Right atrium auricular region (tissue), 2 donors: Measurements from ENCODE around the gene PARP16. TPM values are rescaled to one million over a fixed set of nuclear protein-coding genes. Genes with fewer than 3 reads are reported as not detected.

Experiments used
- DNase-seq: peaks from one replicate; pipeline ENCODE4 v3.0.0-alpha.2; 2019; ENCODE audit warnings: low spot score
- H3K27ac ChIP-seq, 2 donors: fragments of 200-600 bp; sonication (generic); 1 replicate in 1 of 2; 2 replicates in 1 of 2; pipeline ENCODE4 v1.5.1; 2016 to 2019
- H3K27me3 ChIP-seq, 2 donors: fragments of 200-600 bp; sonication (generic); one replicate each; pipeline versions ENCODE4 v1.5.1 to v1.6.0; 2017 to 2019
- H3K36me3 ChIP-seq: fragments of 200-600 bp; sonication (generic); one replicate; pipeline ENCODE4 v1.5.1; 2016
- H3K4me1 ChIP-seq, 2 donors: fragments of 200-600 bp; sonication (generic); one replicate each; pipeline versions ENCODE4 v1.5.1 to v1.6.0; 2017 to 2019
- H3K4me3 ChIP-seq, 2 donors: fragments of 200-600 bp; sonication (generic); 1 replicate in 1 of 2; 2 replicates in 1 of 2; pipeline ENCODE4 v1.5.1; 2017 to 2019; ENCODE audit warnings: mild to moderate bottlenecking in 1 of 2, moderate library complexity in 1 of 2
- H3K9me3 ChIP-seq, 2 donors: fragments of 200-600 bp; sonication (generic); one replicate each; pipeline ENCODE4 v1.5.1; 2019
- total RNA-seq, 2 donors: library from RNA; depleted of rRNA; stranded (reverse); fragments of >200 nt; gene quantifications; one replicate each; pipeline ENCODE4 v1.1.0, GENCODE V29; 2016
- TF ChIP-seq, protein P1 (sequence below), 2 donors: fragments of 200-600 bp; sonication (generic); IDR thresholded peaks; one replicate each; pipeline ENCODE4 v1.5.1; 2019; ENCODE audit warnings: antibody characterized with exemption in 2 of 2

The PARP16 gene
- total RNA-seq, 2 donors from 2014 or later: 5.2 to 5.8 TPM

DNA sequence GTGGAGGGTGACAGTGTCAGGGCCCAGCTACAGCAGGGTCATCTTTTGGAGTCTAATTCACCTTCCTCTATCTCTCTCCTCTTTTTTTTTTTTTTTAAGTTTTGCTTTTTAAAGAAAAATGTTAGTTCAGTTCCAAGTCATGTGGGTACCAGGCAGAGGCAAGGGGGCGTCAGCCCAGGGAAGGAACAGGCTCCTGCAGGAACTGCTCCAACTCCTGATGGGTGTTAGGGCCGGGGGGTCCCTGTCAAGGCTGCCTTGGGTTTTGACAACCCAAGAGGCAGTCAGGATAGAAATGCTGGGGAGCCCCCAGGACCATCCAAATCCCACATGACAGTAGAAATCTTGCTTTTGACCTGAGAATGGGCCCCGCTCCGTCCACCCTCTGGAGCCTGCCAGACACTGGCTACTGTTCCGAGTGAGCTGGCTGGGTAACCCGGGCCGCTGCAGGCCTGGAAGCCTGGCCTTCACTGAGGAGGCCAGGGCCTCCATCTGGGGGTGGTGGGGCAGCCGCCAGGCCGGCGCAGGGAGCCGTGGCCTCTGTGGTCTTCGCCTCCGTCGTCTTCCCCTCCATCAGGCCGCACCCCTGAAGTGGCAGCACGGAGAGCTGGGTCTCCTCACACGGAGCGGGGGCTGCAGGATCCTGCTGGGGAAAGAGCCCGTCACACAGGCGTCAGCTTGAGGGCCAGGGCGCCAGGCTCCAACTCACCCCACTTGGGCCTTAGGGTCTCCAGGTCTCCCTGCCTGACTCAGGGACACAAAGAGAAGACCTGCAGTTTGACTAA is 42.0 kb upstream of the PARP16 start:
- no peak for DNase-seq
- Histone ChIP-seq H3K4me3 (no peak overlapping the region), H3K4me1 (no peaks in the 10 kb centered on the region), H3K27me3 (no peaks in the 10 kb centered on the region), H3K27ac (no peak overlapping the region), H3K36me3 (no peaks in the 10 kb centered on the region), H3K9me3 (no peaks in the 10 kb centered on the region)
- TF ChIP-seq, protein P1, sequence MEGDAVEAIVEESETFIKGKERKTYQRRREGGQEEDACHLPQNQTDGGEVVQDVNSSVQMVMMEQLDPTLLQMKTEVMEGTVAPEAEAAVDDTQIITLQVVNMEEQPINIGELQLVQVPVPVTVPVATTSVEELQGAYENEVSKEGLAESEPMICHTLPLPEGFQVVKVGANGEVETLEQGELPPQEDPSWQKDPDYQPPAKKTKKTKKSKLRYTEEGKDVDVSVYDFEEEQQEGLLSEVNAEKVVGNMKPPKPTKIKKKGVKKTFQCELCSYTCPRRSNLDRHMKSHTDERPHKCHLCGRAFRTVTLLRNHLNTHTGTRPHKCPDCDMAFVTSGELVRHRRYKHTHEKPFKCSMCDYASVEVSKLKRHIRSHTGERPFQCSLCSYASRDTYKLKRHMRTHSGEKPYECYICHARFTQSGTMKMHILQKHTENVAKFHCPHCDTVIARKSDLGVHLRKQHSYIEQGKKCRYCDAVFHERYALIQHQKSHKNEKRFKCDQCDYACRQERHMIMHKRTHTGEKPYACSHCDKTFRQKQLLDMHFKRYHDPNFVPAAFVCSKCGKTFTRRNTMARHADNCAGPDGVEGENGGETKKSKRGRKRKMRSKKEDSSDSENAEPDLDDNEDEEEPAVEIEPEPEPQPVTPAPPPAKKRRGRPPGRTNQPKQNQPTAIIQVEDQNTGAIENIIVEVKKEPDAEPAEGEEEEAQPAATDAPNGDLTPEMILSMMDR (IDR thresholded peaks at IDR 0.05): no peak

DNA sequence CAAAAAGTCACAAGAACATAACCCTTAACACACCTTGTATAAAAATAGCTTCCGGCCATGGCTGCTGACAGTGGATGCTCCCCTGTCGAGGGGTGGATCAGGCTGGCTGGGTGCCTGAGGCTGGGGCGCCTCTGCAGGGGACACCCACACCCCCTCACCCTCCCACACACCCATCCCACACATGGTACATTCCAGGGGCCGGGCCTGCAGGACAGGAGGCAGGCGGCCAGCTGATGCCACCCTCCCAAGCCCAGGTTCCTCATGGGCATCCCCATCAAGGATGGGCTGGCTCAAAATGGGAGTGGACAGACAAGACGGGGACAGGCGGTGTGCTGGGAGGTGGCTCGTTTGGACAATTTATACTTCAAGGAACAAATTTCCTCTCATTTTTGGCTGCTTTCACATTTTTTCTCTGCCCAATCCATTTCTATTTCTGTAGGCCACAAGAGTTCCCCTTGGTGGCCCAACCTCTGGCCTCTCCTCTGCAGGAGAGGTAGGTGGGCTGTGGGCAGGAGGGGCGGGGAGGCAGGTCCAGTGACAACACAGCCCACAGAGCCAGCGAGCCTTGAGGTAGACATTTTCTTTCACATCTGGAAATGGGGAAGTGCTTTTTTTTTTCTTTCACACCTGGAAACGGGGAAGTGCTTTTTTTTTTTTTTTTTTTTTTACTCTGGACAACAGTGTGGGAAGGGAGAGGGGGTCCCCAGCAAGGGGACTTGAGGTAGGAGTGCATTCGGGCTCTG is 41.1 kb upstream of the PARP16 start:
- H3K4me3 ChIP-seq: no peak overlapping the region
- H3K36me3 ChIP-seq: no peaks in the 10 kb centered on the region
- TF ChIP-seq, protein P1 (IDR thresholded peaks at IDR 0.05): no peak
- H3K27ac ChIP-seq: no peak overlapping the region
- H3K4me1 ChIP-seq: no peaks in the 10 kb centered on the region
- H3K9me3 ChIP-seq: no peaks in the 10 kb centered on the region
- no peaks in the 10 kb centered on the region for H3K27me3 ChIP-seq
- DNase-seq: no peak

DNA sequence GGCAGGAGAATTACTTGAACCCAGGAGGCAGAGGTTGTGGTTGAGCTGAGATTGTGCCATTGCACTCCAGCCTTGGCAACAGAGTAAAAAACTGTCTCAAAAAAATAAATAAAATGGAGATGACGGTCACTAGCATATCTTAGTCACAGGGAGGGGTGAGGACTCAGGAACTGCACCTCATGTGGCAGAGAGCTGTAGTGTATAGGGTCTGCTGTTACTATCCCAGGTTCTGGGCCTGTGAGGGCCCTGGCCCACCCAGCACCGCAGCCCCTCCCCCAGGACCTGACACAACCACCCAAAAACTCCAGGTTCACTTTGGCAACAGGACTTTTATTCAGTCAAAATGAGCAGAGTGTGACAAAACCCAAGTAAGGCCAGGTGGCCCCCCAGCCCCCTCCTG is 40.1 kb upstream of the PARP16 start:
- H3K27ac ChIP-seq: no peak overlapping the region
- DNase-seq: no peak
- no peaks in the 10 kb centered on the region for H3K4me1 ChIP-seq
- H3K4me3 ChIP-seq: no peak overlapping the region
- TF ChIP-seq, protein P1 (IDR thresholded peaks at IDR 0.05): no peak
- no peaks in the 10 kb centered on the region for H3K9me3 ChIP-seq
- H3K36me3 ChIP-seq: no peaks in the 10 kb centered on the region
- no peaks in the 10 kb centered on the region for H3K27me3 ChIP-seq

DNA sequence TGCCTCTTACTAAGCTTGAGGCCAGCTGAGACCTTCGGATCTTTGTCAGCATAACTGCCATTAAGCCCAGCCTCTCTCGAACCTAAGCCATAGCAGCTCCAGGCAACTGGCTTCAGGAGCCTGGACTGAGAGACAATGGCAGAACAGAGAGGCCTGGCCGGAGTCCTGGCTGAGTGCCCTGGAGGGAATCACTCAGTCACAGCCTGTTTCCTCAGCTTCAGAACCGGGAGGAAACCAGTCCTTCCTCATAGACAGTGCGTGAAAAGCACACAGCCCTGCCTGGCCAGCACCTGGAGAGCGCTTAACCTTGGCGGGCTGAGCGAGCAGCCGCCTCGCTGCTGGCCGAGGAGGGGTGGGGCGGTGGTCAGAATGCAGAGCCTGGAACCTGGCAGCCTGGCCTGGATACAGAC is 39.4 kb upstream of the PARP16 start:
- TF ChIP-seq, protein P1 (IDR thresholded peaks at IDR 0.05): no peak
- Histone ChIP-seq H3K27ac (no peak overlapping the region), H3K27me3 (no peaks in the 10 kb centered on the region), H3K4me3 (no peak overlapping the region), H3K36me3 (no peaks in the 10 kb centered on the region), H3K9me3 (no peaks in the 10 kb centered on the region), H3K4me1 (no peaks in the 10 kb centered on the region)
- DNase-seq: no peak

DNA sequence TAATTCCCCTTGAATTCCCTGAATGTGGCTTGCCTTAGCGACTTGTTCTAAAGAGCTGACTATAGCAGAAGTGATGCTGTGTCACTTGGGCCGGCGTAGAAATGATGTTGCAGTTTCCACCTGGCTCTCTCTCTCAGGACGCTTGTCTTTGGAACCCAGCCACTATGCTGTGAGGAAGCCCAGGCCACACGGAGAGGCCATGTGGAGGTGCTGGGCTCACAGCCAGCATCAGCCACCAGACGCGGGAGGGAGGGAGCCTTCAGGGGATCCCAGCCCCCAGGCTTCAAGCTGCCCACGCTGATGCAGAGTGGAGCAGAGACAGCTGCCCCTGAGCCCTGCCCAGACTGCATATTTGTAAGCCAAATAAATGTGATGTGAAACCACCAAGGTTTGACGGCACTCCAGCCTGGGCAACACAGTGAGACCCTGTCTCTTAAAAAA is 36.4 kb upstream of the PARP16 start:
- H3K27me3 ChIP-seq: no peaks in the 10 kb centered on the region
- H3K36me3 ChIP-seq: no peaks in the 10 kb centered on the region
- H3K27ac ChIP-seq: no peak overlapping the region
- H3K4me1 ChIP-seq: no peaks in the 10 kb centered on the region
- no peaks in the 10 kb centered on the region for H3K9me3 ChIP-seq
- DNase-seq: no peak
- TF ChIP-seq, protein P1 (IDR thresholded peaks at IDR 0.05): no peak
- H3K4me3 ChIP-seq: no peak overlapping the region
